ENCODE data around the gene DDIT4.

The DDIT4 gene

GRCh38 chr10:72241691-72242252 is 32.0 kb upstream of the DDIT4 start:
- DNase-seq (ENCODE audit: extremely low spot score): no peak
- no peak for TF ChIP-seq CTCF (IDR thresholded peaks at IDR 0.05; ENCODE audit: control extremely low read depth, extremely low read depth, low read depth, missing control alignments)
- CTCF ChIA-PET: interaction anchor here (1.0 to 1.4 kb wide), 6 partner anchors 9 to 96 kb away, joined by 3 to 4 read pairs (median 4); no protein-coding TSS in a partner anchor
- POLR2A ChIA-PET: interaction anchor here (0.7 kb wide), 3 partner anchors 18 to 865 kb away, joined by 3 to 4 read pairs (median 3); no protein-coding TSS in a partner anchor

- ChIA-PET POLR2A (interaction anchor here (0.7 kb wide), 1 partner anchor 24 kb away, joined by 3 read pairs; no protein-coding TSS in a partner anchor), CTCF (interaction anchor here (1.0 kb wide), 1 partner anchor 18 kb away, joined by 3 read pairs; no protein-coding TSS in a partner anchor)
- DNase-seq (ENCODE audit: extremely low spot score): no peak
- TF ChIP-seq CTCF (IDR thresholded peaks at IDR 0.05; ENCODE audit: control extremely low read depth, extremely low read depth, low read depth, missing control alignments): no peak
Measured at GRCh38 chr10:72242675-72243074, 31.0 kb upstream of the DDIT4 start.

GRCh38 chr10:72243822-72244437 is 29.8 kb upstream of the DDIT4 start:
- DNase-seq (ENCODE audit: extremely low spot score): no peak
- ChIA-PET POLR2A (no interaction called here), CTCF (interaction anchor here (1.5 kb wide), 1 partner anchor 27 kb away, joined by 5 read pairs; the partner anchor contains the start of gene ASCC1)
- TF ChIP-seq CTCF (IDR thresholded peaks at IDR 0.05; ENCODE audit: control extremely low read depth, extremely low read depth, low read depth, missing control alignments): peak; percentile 23

- TF ChIP-seq CTCF (IDR thresholded peaks at IDR 0.05; ENCODE audit: control extremely low read depth, extremely low read depth, low read depth, missing control alignments): no peak
- POLR2A ChIA-PET: no interaction called here
- CTCF ChIA-PET: interaction anchor here (1.3 to 1.5 kb wide), 2 partner anchors 28 to 31 kb away, joined by 5 read pairs; partner anchors contain the start of gene ASCC1
- no peak for DNase-seq (ENCODE audit: extremely low spot score)
Measured at GRCh38 chr10:72244573-72245038, 29.1 kb upstream of the DDIT4 start.

- CTCF ChIA-PET: interaction anchor here (0.7 to 3.2 kb wide), 10 partner anchors 11 to 114 kb away, joined by 3 to 11 read pairs (median 4); partner anchors contain the start of gene DDIT4
Measured at GRCh38 chr10:72245949-72246525, 27.7 kb upstream of the DDIT4 start.

More at GRCh38 chr10:72245949-72246525, 27.7 kb upstream of the DDIT4 start:
- TF ChIP-seq CTCF (IDR thresholded peaks at IDR 0.05; ENCODE audit: control extremely low read depth, extremely low read depth, low read depth, missing control alignments): no peak
- no peak for DNase-seq (ENCODE audit: extremely low spot score)
- POLR2A ChIA-PET: no interaction called here

Data from GM10248 (cell line).